ENCODE data around the gene TTC23L. TPM values are rescaled to one million over a fixed set of nuclear protein-coding genes. Genes with fewer than 3 reads are reported as not detected.

Gene TTC23L
- total and polyA plus RNA-seq, 2 donors (not counting 1 experiment from before 2014, with no cell fraction given), result 0.24 to 0.33 TPM

- DNase-seq (ENCODE audit: low read depth in 2 of 2), result peak; percentile 18 to 93
- no peak overlapping the region for H3K9ac ChIP-seq (ENCODE audit: insufficient read depth, low read length)
- no peaks in the 10 kb centered on the region for H3K36me3 ChIP-seq (ENCODE audit: control insufficient read depth, insufficient read depth, low read length)
- H3K9me3 ChIP-seq (ENCODE audit: control insufficient read depth, insufficient read depth, low read depth, low read length), result no peaks in the 10 kb centered on the region
- H3K4me3 ChIP-seq (replicated peaks in 1 of 4; ENCODE audit: control extremely low read depth in 1 of 4, insufficient read depth in 1 of 4, low read depth in 3 of 4, low read length in 4 of 4), result no peak overlapping the region
- H3K27ac ChIP-seq (ENCODE audit: insufficient read depth, low read length), result no peak overlapping the region
- no peak for TF ChIP-seq EZH2 (IDR thresholded peaks at IDR 0.05; ENCODE audit: low read length, missing control alignments)
- no peak for TF ChIP-seq CTCF (conservative IDR thresholded peaks at IDR 0.05 in 1 of 2, IDR thresholded peaks at IDR 0.05 in 1 of 2; ENCODE audit: low read depth in 1 of 2, low read length in 2 of 2)
- no peak overlapping the region for H3K4me2 ChIP-seq (ENCODE audit: extremely low read depth, insufficient read depth, low read length)
- no peak overlapping the region for H2AFZ ChIP-seq (ENCODE audit: low read length)
- no peaks in the 10 kb centered on the region for H3K27me3 ChIP-seq (ENCODE audit: control insufficient read depth, insufficient read depth, low read length)
- H3K79me2 ChIP-seq (ENCODE audit: control insufficient read depth, insufficient read depth, low read length), result peaks cover 36% of the 10 kb centered on the region
- H4K20me1 ChIP-seq (ENCODE audit: control insufficient read depth, extremely low read depth, insufficient read depth, low read length), result no peaks in the 10 kb centered on the region
- H3K4me1 ChIP-seq (ENCODE audit: control insufficient read depth, extremely low read depth, insufficient read depth, low read length), result peaks cover 8% of the 10 kb centered on the region
Measured at GRCh38 chr5:34791761-34792244, 47.2 kb upstream of the TTC23L start.

- peaks cover 17% of the 10 kb centered on the region for H3K36me3 ChIP-seq (ENCODE audit: control insufficient read depth, insufficient read depth, low read length)
Measured at GRCh38 chr5:34802834-34803563, 36.0 kb upstream of the TTC23L start.

More at GRCh38 chr5:34802834-34803563, 36.0 kb upstream of the TTC23L start:
- H3K9ac ChIP-seq (ENCODE audit: insufficient read depth, low read length), result no peak overlapping the region
- H3K79me2 ChIP-seq (ENCODE audit: control insufficient read depth, insufficient read depth, low read length), result no peaks in the 10 kb centered on the region
- no peak overlapping the region for H3K4me2 ChIP-seq (ENCODE audit: extremely low read depth, insufficient read depth, low read length)
- no peaks in the 10 kb centered on the region for H3K9me3 ChIP-seq (ENCODE audit: control insufficient read depth, insufficient read depth, low read depth, low read length)
- DNase-seq (ENCODE audit: low read depth in 2 of 2), result no peak
- H3K27ac ChIP-seq (ENCODE audit: insufficient read depth, low read length), result no peak overlapping the region
- H3K4me1 ChIP-seq (ENCODE audit: control insufficient read depth, extremely low read depth, insufficient read depth, low read length), result no peaks in the 10 kb centered on the region
- H4K20me1 ChIP-seq (ENCODE audit: control insufficient read depth, extremely low read depth, insufficient read depth, low read length), result no peaks in the 10 kb centered on the region
- no peak overlapping the region for H3K4me3 ChIP-seq (replicated peaks in 1 of 4; ENCODE audit: control extremely low read depth in 1 of 4, insufficient read depth in 1 of 4, low read depth in 3 of 4, low read length in 4 of 4)
- TF ChIP-seq EZH2 (IDR thresholded peaks at IDR 0.05; ENCODE audit: low read length, missing control alignments) (no peak), CTCF (conservative IDR thresholded peaks at IDR 0.05 in 1 of 2, IDR thresholded peaks at IDR 0.05 in 1 of 2; ENCODE audit: low read depth in 1 of 2, low read length in 2 of 2) (no peak)
- H3K27me3 ChIP-seq (ENCODE audit: control insufficient read depth, insufficient read depth, low read length), result no peaks in the 10 kb centered on the region
- no peak overlapping the region for H2AFZ ChIP-seq (ENCODE audit: low read length)
